HUES64 (cell line): ENCODE results near the gene UPK1A.
A peak's percentile ranks its signal among the peaks of the same experiment; 100 is the strongest.

ENCODE experiments used
- H3K27ac ChIP-seq: 2 replicates; pipeline ENCODE4 v1.7.0; 2013; ENCODE audit warnings: low read depth, low read length, inconsistent platforms
- H3K27me3 ChIP-seq: 2 replicates; pipeline ENCODE4 v1.6.1; 2013; ENCODE audit warnings: mild to moderate bottlenecking, low read length; ENCODE audit not compliant: insufficient read depth
- H3K36me3 ChIP-seq: 2 replicates; pipeline ENCODE4 v1.6.1; 2013; ENCODE audit warnings: mild to moderate bottlenecking, low read length; ENCODE audit not compliant: insufficient read depth
- H3K4me1 ChIP-seq: 2 replicates; pipeline ENCODE4 v1.6.1; 2013; ENCODE audit warnings: mild to moderate bottlenecking, low read length, moderate library complexity; ENCODE audit not compliant: insufficient read depth
- H3K4me3 ChIP-seq: 2 replicates; pipeline ENCODE4 v1.5.1; 2013; ENCODE audit warnings: mild to moderate bottlenecking, low read length, moderate library complexity
- H3K9ac ChIP-seq: 2 replicates; pipeline ENCODE4 v1.6.1; 2013; ENCODE audit warnings: mild to moderate bottlenecking, low read depth, low read length
- H3K9me3 ChIP-seq: 2 replicates; pipeline ENCODE4 v1.6.1; 2013; ENCODE audit warnings: low read depth, low read length; ENCODE audit not compliant: insufficient read depth
- WGBS: fragments of 150-250, 120-280 bp; methylation state at CpG from one replicate; pipeline ENCODE4 v1.1.7; 2013; ENCODE audit warnings: missing lambda C conversion rate; 5-methylcytosine and 5-hydroxymethylcytosine counted together

UPK1A gene

DNA sequence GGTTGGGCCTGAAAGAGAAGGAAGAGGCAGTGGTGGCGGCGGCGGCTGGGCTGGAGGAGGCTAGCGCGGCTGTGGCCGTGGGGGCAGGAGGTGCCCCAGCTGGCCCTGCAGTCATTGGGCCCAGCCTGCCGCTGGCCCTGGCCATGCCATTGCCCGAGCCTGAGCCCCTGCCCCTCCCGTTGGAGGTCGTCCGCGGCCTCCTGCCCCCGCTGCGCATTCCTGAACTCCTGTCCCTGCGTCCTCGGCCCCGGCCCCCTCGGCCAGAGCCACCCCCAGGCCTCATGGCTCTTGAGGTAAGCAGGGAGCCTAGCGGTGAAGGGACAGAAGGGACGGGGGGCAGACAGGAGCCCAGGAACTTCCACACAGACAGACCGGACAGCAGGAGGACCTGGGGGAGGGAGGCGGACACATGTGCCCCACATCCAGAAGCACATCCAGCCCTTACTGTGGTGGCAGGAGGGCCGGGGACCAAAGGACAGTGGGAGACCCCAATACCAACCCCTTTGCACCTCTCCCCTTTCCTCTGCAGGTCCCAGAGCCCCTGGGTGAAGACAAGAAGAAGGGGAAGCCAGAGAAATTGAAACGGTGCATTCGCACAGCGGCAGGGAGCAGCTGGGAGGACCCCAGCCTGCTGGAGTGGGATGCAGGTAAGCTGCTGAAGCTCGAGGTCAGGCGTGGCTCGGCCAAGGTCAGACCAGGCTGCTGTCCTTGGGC is 32.4 kb upstream of the UPK1A start:
- H3K36me3 ChIP-seq, result peaks cover 76% of the 10 kb centered on the region
- no peak overlapping the region for H3K27ac ChIP-seq
- no peak overlapping the region for H3K4me3 ChIP-seq
- H3K9me3 ChIP-seq, result no peaks in the 10 kb centered on the region
- H3K4me1 ChIP-seq, result peaks cover 5% of the 10 kb centered on the region; the same call in 1 of the 2 replicates
- WGBS, result 96% methylated on average over 29 of the region's 29 CpGs
- H3K9ac ChIP-seq, result no peak overlapping the region
- H3K27me3 ChIP-seq, result no peaks in the 10 kb centered on the region

DNA sequence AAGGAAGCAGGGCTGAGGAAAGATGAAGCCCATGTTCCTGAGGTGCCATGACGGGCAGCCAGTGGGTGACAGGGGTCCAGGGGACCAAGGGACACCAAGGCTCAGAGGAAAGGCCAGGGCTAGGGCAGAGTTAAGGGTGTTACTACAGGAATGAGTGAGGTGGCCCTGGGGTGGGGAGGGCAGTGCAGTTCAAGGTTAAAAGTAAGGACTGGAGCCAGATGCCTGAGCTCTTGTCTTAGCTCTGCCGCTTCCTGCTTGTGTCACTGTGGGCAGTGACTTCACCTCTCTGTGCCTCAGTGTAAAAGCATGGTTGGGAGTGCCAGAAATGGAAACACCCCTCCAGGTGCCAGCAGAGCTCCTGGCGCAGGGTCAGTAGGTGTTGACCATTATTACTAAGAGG is 29.7 kb upstream of the UPK1A start:
- Histone ChIP-seq H3K27me3 (no peaks in the 10 kb centered on the region), H3K4me1 (peaks cover 10% of the 10 kb centered on the region), H3K36me3 (peaks cover 60% of the 10 kb centered on the region), H3K4me3 (no peak overlapping the region), H3K27ac (no peak overlapping the region), H3K9ac (no peak overlapping the region), H3K9me3 (no peaks in the 10 kb centered on the region)
- 96% methylated on average over 3 of the region's 3 CpGs for WGBS

DNA sequence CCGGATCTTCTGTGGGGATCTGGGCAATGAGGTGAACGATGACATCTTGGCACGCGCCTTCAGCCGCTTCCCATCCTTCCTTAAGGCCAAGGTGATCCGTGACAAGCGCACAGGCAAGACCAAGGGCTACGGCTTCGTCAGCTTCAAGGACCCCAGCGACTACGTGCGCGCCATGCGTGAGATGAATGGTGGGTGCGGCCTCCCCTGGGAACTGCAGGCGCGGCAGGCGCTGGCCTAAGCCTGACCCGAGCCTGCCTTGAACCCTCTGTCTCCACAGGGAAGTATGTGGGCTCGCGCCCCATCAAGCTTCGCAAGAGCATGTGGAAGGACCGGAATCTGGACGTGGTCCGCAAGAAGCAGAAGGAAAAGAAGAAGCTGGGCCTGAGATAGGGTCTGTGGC is 29.2 kb upstream of the UPK1A start:
- Histone ChIP-seq H3K4me3 (no peak overlapping the region), H3K36me3 (peaks cover 55% of the 10 kb centered on the region), H3K9ac (no peak overlapping the region), H3K27ac (no peak overlapping the region), H3K27me3 (peaks cover 2% of the 10 kb centered on the region; the same call in 1 of the 2 replicates), H3K9me3 (no peaks in the 10 kb centered on the region), H3K4me1 (peaks cover 14% of the 10 kb centered on the region)
- 97% methylated on average over 25 of the region's 25 CpGs for WGBS

DNA sequence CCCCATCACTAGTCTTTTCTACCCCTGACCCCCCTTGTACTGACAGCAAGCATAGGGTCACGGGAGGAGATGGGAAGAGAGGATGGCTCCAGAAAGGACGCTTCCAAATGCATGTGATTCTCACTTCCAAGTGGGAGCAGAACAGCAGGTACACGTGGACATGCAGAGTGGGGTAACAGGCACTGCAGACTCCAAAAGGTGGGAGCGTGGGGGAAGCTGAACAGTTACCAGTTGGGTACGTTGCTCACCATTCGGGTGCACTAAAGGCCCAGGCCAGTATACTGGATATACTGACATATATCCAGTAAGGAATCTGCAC is 27.0 kb upstream of the UPK1A start:
- Histone ChIP-seq H3K36me3 (peaks cover 36% of the 10 kb centered on the region), H3K9me3 (no peaks in the 10 kb centered on the region), H3K27me3 (peaks cover 6% of the 10 kb centered on the region; the same call in 1 of the 2 replicates), H3K27ac (no peak overlapping the region; the same call in 1 of the 2 replicates), H3K9ac (no peak overlapping the region), H3K4me1 (peaks cover 18% of the 10 kb centered on the region), H3K4me3 (no peak overlapping the region)
- WGBS, result 71% methylated on average over 6 of the region's 6 CpGs

DNA sequence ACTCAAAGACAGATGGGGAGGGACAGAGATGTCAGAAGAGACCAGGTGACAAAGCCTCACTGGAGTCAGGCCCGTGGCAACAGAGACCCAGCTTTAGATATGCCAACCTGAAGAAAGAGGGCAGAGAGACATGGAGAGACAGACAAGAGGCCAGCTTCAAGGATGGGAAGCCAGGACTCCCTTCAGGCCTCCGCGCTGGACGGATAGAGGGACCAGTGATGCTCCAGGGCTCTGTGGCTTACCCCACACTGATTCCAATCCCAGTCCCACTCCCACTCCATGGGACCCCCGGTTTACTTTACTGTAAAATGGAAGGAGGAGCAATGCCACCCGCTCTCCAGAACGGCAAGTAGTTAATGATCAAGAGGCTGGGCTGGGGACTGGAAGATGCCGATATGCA is 26.5 kb upstream of the UPK1A start:
- Histone ChIP-seq H3K36me3 (peaks cover 34% of the 10 kb centered on the region), H3K9me3 (no peaks in the 10 kb centered on the region), H3K4me3 (no peak overlapping the region), H3K9ac (no peak overlapping the region), H3K27ac (no peak overlapping the region), H3K4me1 (peaks cover 18% of the 10 kb centered on the region), H3K27me3 (peaks cover 6% of the 10 kb centered on the region; the same call in 1 of the 2 replicates)
- 91% methylated on average over 4 of the region's 8 CpGs for WGBS

DNA sequence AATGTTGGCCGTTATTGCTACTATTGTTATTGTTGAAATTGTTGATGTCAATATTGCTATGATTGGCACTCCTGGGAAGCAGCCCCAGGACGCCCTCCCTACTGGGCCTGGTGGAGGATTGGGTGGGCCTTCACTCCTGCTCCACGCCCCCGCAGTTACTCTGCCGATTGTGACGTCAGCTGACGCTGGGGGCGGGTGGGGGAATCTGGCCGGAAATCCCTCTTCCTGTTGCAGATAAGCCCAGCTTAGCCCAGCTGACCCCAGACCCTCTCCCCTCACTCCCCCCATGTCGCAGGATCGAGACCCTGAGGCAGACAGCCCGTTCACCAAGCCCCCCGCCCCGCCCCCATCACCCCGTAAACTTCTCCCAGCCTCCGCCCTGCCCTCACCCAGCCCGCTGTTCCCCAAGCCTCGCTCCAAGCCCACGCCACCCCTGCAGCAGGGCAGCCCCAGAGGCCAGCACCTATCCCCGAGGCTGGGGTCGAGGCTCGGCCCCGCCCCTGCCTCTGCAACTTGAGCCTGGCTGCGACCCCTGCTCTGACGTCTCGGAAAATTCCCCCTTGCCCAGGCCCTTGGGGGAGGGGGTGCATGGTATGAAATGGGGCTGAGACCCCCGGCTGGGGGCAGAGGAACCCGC is 24.7 kb upstream of the UPK1A start, which contains the start of gene ETV2:
Gene ETV2, plus strand, starts transcription at position 231 of the 637 bp plus-strand sequence. CDS start 716 bp downstream, outside the sequence.
- H3K4me3 ChIP-seq, result no peak within 1 kb of the TSS
- H3K9ac ChIP-seq, result no peak within 1 kb of the TSS
- peaks cover 26% of the 10 kb centered on the region for H3K4me1 ChIP-seq
- peak within 1 kb of the TSS; percentile 37; the same call in 1 of the 2 replicates for H3K27ac ChIP-seq
- no peaks in the 10 kb centered on the region for H3K9me3 ChIP-seq
- H3K36me3 ChIP-seq, result peaks cover 18% of the 10 kb centered on the region
- 28% methylated on average over 28 of the region's 28 CpGs for WGBS
- peaks cover 14% of the 10 kb centered on the region for H3K27me3 ChIP-seq

DNA sequence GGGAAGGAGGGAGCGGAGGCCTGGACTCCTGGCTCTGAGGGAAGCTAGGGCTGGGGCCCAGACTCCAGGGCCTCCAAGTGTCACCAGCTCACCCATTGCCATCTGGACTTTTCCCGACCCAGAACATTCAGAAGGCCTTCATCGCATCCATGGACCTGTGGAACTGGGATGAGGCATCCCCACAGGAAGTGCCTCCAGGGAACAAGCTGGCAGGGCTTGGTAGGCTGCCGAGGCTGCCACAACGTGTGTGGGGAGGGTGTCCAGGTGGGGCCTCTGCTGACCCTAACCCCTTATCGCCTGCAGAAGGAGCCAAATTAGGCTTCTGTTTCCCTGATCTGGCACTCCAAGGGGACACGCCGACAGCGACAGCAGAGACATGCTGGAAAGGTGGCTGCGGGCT is 24.0 kb upstream of the UPK1A start:
- WGBS, result 78% methylated on average over 10 of the region's 10 CpGs

DNA sequence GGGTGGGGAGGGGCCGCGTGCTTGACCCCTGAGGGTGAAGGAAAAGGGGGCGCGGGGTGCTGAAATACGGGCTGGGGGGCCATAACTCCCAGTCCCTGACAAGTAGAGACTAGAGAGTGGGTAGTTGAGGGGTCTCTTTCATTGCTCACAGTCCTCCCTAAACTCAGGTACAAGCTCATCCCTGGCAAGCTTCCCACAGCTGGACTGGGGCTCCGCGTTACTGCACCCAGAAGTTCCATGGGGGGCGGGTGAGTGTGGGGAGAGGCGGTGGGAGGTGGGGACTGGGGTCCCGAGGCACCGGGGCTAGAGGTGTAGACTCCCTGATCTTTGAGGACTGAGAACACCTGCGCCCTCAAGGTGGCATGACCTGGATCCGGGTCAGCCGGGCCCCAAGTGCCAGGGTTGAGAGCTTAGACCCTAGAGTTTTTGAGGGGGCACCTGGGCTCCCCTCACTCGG is 23.5 kb upstream of the UPK1A start:
- H3K9me3 ChIP-seq, result no peaks in the 10 kb centered on the region
- peaks cover 6% of the 10 kb centered on the region for H3K36me3 ChIP-seq
- H3K27ac ChIP-seq, result peak overlapping the region; percentile 74; the same call in 1 of the 2 replicates
- H3K9ac ChIP-seq, result peak overlapping the region; percentile 74
- peak overlapping the region; percentile 67 for H3K4me3 ChIP-seq
- WGBS, result 53% methylated on average over 15 of the region's 15 CpGs
- H3K4me1 ChIP-seq, result peaks cover 26% of the 10 kb centered on the region
- peaks cover 14% of the 10 kb centered on the region for H3K27me3 ChIP-seq

More for the DNA sequence above, 24.0 kb upstream of the UPK1A start:
- Histone ChIP-seq H3K4me3 (no peak overlapping the region), H3K36me3 (peaks cover 11% of the 10 kb centered on the region), H3K27ac (peak overlapping the region; percentile 37; the same call in 1 of the 2 replicates), H3K9me3 (no peaks in the 10 kb centered on the region), H3K4me1 (peaks cover 26% of the 10 kb centered on the region), H3K9ac (no peak overlapping the region), H3K27me3 (peaks cover 14% of the 10 kb centered on the region)

DNA sequence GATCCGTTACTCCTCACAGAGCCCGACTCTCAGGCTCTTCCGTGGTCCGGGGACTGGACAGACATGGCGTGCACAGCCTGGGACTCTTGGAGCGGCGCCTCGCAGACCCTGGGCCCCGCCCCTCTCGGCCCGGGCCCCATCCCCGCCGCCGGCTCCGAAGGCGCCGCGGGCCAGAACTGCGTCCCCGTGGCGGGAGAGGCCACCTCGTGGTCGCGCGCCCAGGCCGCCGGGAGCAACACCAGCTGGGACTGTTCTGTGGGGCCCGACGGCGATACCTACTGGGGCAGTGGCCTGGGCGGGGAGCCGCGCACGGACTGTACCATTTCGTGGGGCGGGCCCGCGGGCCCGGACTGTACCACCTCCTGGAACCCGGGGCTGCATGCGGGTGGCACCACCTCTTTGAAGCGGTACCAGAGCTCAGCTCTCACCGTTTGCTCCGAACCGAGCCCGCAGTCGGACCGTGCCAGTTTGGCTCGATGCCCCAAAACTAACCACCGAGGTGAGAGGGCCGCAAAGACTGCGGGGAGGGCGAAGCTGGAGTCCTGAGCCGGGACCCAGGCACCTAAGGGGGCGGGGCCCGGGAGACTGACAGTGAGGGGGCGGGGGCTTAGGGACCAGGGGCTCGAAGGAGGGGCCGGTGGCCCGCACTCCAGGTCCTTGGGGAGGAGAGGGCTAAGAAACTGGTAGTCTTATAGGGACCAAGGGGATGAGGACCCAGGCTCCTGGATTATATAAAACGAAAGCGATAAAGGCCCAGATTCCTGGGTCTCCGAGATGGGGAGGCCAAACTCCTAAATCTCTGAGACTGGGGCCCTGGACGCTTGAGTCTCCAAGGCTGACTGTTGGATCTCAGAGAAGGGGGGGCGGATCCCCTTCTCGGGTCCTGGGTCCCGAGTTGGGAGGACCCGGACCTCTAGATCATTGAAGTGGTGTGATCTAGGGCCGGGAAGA is 22.8 kb upstream of the UPK1A start:
- Histone ChIP-seq H3K9ac (peak overlapping the region; percentile 74), H3K4me1 (peaks cover 26% of the 10 kb centered on the region), H3K4me3 (peak overlapping the region; percentile 67), H3K36me3 (no peaks in the 10 kb centered on the region), H3K9me3 (no peaks in the 10 kb centered on the region), H3K27me3 (peaks cover 14% of the 10 kb centered on the region), H3K27ac (peak overlapping the region; percentile 74; the same call in 1 of the 2 replicates)
- under 1% methylated on average over 69 of the region's 69 CpGs for WGBS

DNA sequence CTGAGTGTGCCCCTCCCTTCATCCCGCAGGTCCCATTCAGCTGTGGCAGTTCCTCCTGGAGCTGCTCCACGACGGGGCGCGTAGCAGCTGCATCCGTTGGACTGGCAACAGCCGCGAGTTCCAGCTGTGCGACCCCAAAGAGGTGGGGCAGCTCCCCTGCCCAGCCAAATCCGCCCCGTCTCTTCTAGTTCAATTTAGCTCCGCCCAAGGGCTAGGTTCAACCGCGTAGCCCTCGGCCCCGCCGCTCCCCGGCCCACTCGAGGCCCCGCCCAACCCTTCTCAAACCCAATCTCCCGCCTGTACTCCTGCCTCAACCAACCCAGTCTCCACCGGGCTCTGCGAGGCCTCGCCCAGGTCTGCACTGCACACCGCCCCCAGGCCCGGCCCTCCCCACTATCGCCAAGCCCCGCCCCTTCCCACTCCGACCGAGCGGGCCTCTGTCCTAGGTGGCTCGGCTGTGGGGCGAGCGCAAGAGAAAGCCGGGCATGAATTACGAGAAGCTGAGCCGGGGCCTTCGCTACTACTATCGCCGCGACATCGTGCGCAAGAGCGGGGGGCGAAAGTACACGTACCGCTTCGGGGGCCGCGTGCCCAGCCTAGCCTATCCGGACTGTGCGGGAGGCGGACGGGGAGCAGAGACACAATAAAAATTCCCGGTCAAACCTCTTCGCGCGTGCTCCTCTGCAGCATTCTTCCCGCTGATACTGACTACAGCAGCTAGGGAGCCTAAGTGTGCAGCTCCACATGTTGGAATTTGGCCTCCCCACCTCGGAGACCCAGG is 21.9 kb upstream of the UPK1A start:
- peaks cover 14% of the 10 kb centered on the region for H3K27me3 ChIP-seq
- H3K9ac ChIP-seq, result no peak overlapping the region
- H3K36me3 ChIP-seq, result no peaks in the 10 kb centered on the region
- H3K9me3 ChIP-seq, result no peaks in the 10 kb centered on the region
- H3K27ac ChIP-seq, result peak overlapping the region; percentile 2; the same call in 1 of the 2 replicates
- WGBS, result 1% methylated on average over 60 of the region's 60 CpGs
- H3K4me3 ChIP-seq, result peak overlapping the region; percentile 67
- H3K4me1 ChIP-seq, result peaks cover 26% of the 10 kb centered on the region
